CD4-positive, alpha-beta T cell treated with Interleukin-4 for 1 hour (primary cell): Measurements from ENCODE around the gene GPR183.

Source experiments
- DNase-seq, 2 donors: peaks; one replicate each; pipeline ENCODE4 v3.0.0-alpha.2; 2020 to 2022

GPR183 gene

GRCh38 chr13:99311748-99312492, 4.7 kb upstream of the GPR183 start:
- no peak for DNase-seq

- DNase-seq: peak in 1 of 2 donors; percentile 38
Measured at GRCh38 chr13:99311137-99311536, 3.9 kb upstream of the GPR183 start.

GRCh38 chr13:99310382-99311031, 3.3 kb upstream of the GPR183 start:
- DNase-seq: peak in 1 of 2 donors; percentile 33

- no peak for DNase-seq
Measured at GRCh38 chr13:99308471-99309087, 1.4 kb upstream of the GPR183 start.

GRCh38 chr13:99307648-99308339, 595 bp upstream of the GPR183 start:
- peak; percentile 62 to 65 for DNase-seq

GRCh38 chr13:99305566-99305965, 1.6 kb downstream of the GPR183 start:
- DNase-seq: peak in 1 of 2 donors; percentile 50

- peak; percentile 47 to 68 for DNase-seq
Measured at GRCh38 chr13:99305158-99305557, 2.0 kb downstream of the GPR183 start.

- DNase-seq: peak in 1 of 2 donors; percentile 48
Measured at GRCh38 chr13:99304541-99304940, 2.7 kb downstream of the GPR183 start.

- peak; percentile 56 to 68 for DNase-seq
Measured at GRCh38 chr13:99303863-99304521, 3.2 kb downstream of the GPR183 start.

GRCh38 chr13:99302637-99303505, 4.3 kb downstream of the GPR183 start:
- peak in 1 of 2 donors; percentile 38 for DNase-seq

- DNase-seq: peak; percentile 39 to 55
Measured at GRCh38 chr13:99301913-99302636, 5.1 kb downstream of the GPR183 start.

GRCh38 chr13:99301056-99301838, 6.0 kb downstream of the GPR183 start:
- DNase-seq: peak in 1 of 2 donors; percentile 57

GRCh38 chr13:99299920-99300341, 7.3 kb downstream of the GPR183 start:
- no peak for DNase-seq

- no peak for DNase-seq
Measured at GRCh38 chr13:99299256-99299919, 7.8 kb downstream of the GPR183 start.

GRCh38 chr13:99298056-99298455, 9.1 kb downstream of the GPR183 start:
- DNase-seq: peak in 1 of 2 donors; percentile 64

- no peak for DNase-seq
Measured at GRCh38 chr13:99297331-99297730, 9.9 kb downstream of the GPR183 start.

- DNase-seq: peak in 1 of 2 donors; percentile 75
Measured at GRCh38 chr13:99296398-99296797, 10.8 kb downstream of the GPR183 start.

GRCh38 chr13:99295488-99296252, 11.5 kb downstream of the GPR183 start:
- no peak for DNase-seq

GRCh38 chr13:99294958-99295357, 12.2 kb downstream of the GPR183 start:
- DNase-seq: peak in 1 of 2 donors; percentile 52
